ENCODE results near the gene ZBTB37. TPM values are rescaled to one million over a fixed set of nuclear protein-coding genes. Genes with fewer than 3 reads are reported as not detected.

The ZBTB37 gene
- total and polyA plus RNA-seq, 9 of the 15 experiments (the other 6 are each of a cell fraction or from before 2014, with no cell fraction given) = 1.3 to 13.9 (median 5.4) TPM

GRCh38 chr1:173868266-173869020 lies at the start of gene ZBTB37 (continued):
- TF ChIP-seq TFE3 (CRISPR knock-in tag; IDR thresholded peaks at IDR 0.05) = no peak
- no peak for TF ChIP-seq NUFIP1 (IDR thresholded peaks at IDR 0.05; ENCODE audit: partially characterized antibody)
- TF ChIP-seq XRCC5 (IDR thresholded peaks at IDR 0.05; ENCODE audit: low read depth, low read length) = no peak; the same call in 1 of the 2 replicates
- no peak for TF ChIP-seq KDM5B (IDR thresholded peaks at IDR 0.05; ENCODE audit: insufficient replicate concordance, low read depth, low read length)
- no peak; the same call in 1 of the 2 replicates for TF ChIP-seq MTA1 (IDR thresholded peaks at IDR 0.05; ENCODE audit: borderline replicate concordance)
- no peak for TF ChIP-seq KDM2B (CRISPR knock-in tag; IDR thresholded peaks at IDR 0.05)
- TF ChIP-seq ZNF696 (CRISPR knock-in tag; conservative IDR thresholded peaks at IDR 0.05) = no peak
- no peak for TF ChIP-seq RHOXF2B (CRISPR knock-in tag; conservative IDR thresholded peaks at IDR 0.05)
- TF ChIP-seq ZNF217 (CRISPR knock-in tag; IDR thresholded peaks at IDR 0.05) = no peak
- TF ChIP-seq ESRRB (CRISPR knock-in tag; IDR thresholded peaks at IDR 0.05; ENCODE audit: borderline replicate concordance) = no peak
- TF ChIP-seq ZNF232 (CRISPR knock-in tag; IDR thresholded peaks at IDR 0.05) = 0 out of 2 replicates have a peak, but pooled peaks have one; percentile 41
- peak; percentile 76; the same call in 1 of the 2 replicates for TF ChIP-seq KLF6 (CRISPR knock-in tag; IDR thresholded peaks at IDR 0.05; ENCODE audit: borderline replicate concordance)
- TF ChIP-seq E2F6 (IDR thresholded peaks at IDR 0.05; ENCODE audit: borderline replicate concordance in 1 of 2, extremely low read depth in 1 of 2, insufficient read depth in 1 of 2, insufficient read length in 1 of 2, low read depth in 1 of 2, low read length in 1 of 2, poor library complexity in 1 of 2, severe bottlenecking in 1 of 2) = peak; percentile 5 to 74
- TF ChIP-seq FOSL1 (tag; conservative IDR thresholded peaks at IDR 0.05) = 0 out of 2 replicates have a peak, but pooled peaks have one; percentile 9
- no peak for TF ChIP-seq RBM25 (IDR thresholded peaks at IDR 0.05; ENCODE audit: low read depth, low read length, severe bottlenecking)
- peak; percentile 25 for TF ChIP-seq TAL1 (IDR thresholded peaks at IDR 0.05)
- TF ChIP-seq HOXB6 (CRISPR knock-in tag; IDR thresholded peaks at IDR 0.05; ENCODE audit: borderline replicate concordance) = no peak
- peak; percentile 40; the same call in 1 of the 2 replicates for TF ChIP-seq FOXJ2 (tag; IDR thresholded peaks at IDR 0.05)
- no peak for TF ChIP-seq EHMT2 (IDR thresholded peaks at IDR 0.05)
- TF ChIP-seq ELK3 (CRISPR knock-in tag; IDR thresholded peaks at IDR 0.05) = no peak
- TF ChIP-seq SP1 (CRISPR knock-in tag; IDR thresholded peaks at IDR 0.05) = no peak
- no peak for TF ChIP-seq IRF2 (CRISPR knock-in tag; IDR thresholded peaks at IDR 0.05)
- TF ChIP-seq SRSF9 (IDR thresholded peaks at IDR 0.05; ENCODE audit: borderline replicate concordance, low read depth, low read length) = no peak
- TF ChIP-seq HDAC3 (IDR thresholded peaks at IDR 0.05; ENCODE audit: borderline replicate concordance, partially characterized antibody) = peak; percentile 32
- no peak for TF ChIP-seq PTTG1 (tag; IDR thresholded peaks at IDR 0.05; ENCODE audit: low read depth)

Data from K562 (cell line).